ENCODE data around the gene MAP1LC3B2.
"Not testable (repeated sequence)": the region's sequence is repeated elsewhere in the genome, so short reads cannot be mapped to it uniquely, and the experiment has no call there.

MAP1LC3B2 gene

DNA sequence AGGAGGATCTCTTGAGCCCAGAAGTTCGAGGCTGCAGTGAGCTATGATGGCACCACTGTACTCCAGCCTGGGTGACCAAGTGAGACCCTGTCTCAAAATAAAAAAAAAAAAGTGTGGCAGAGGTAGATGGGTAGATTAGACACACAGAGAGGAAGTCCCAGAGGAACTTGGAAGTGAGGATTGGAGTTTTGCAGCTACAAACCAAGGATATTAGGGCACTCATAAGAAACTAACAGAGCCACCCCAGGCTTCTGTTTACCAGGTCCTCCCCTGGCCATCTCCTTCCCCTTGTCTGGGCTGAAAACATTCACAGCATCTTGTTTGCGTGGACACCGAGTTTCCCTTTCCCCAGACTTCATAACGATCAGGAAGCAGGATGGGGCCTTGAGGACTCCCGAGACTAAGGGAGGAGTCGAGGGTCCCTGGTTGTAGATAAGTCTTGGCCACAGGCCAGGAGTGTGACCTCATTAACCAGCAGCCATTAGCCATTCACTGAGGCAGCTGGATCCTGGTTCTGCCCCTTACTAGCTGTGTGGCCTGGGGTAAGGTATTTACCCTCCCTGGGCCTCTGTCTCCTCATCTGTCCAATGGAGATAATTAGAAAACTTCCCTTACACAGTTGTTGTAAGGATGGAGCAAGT lies 2.1 kb downstream of the MAP1LC3B2 start:
- no peak for DNase-seq

DNA sequence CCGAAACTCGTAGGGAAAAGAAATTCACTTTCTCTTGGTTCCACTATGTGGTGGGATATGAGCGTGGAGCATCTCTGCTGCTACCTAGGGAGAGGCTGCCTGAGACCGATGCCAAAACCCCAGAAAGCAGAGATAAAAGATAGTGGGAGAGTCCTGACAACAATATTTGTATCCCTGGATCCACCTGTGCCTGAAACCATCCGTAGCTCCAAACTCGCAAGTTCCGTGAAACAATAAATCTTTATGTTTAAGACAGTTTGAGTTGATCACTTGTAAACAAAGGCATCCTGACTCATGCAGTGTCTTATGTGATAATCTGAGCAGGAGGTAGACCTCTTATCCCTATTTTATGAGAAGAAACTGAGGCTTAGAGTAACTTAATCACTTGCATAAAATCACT lies 2.9 kb downstream of the MAP1LC3B2 start:
- DNase-seq, result no peak

DNA sequence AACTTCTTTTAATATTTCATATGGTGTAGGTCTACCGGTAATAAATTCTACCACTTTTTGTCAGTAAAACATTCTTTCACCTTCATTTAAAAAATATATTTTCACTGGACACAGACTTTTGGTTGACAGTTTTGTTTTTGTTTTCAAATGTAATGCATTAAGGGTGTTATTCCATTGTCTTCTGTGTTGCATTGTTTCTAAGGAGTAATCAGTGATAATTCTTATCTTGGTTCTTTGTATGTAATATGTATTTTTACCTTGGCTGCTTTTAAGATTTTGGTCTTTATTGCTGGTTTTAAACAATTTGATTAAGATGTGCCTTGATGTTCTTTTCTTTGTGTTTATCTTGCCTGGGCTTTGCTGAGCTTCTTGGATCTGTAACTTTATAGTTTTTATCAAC lies 4.1 kb downstream of the MAP1LC3B2 start:
- no peak for DNase-seq

DNA sequence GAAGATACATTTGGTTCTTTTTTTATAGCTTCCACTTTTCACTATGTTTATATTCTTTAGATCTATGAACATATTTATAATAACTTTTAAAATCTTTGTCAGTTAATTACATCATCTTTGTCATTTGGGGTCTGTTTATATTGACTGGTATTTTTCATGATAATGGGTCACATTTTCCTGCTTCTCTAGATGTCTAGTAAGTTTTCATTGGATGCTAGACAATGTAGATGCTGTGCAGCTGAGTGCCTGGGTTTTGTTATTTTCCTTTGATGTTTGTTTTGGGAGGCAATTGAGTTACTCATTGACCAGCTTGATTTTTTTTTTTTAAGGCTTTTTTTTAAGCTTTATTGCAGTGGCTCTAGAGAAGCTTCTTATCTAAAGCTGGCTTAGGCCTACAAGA lies 4.9 kb downstream of the MAP1LC3B2 start:
- no peak for DNase-seq

DNA sequence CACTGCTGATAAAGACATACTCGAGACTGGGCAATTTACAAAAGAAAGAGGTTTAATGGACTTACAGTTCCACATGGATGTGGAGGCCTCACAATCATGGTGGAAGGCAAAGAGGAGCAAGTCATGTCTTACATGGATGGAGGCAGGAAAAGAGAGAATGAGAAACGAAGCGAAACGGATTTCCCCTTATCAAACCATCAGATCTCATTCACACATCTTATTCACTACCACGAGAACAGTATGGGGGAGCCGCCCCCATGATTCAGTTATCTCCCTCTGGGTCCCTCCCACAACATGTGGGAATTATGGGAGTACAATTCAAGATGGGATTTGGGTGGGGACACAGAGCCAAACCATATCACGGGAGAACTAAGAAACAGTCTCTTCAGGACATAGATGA lies 6.0 kb downstream of the MAP1LC3B2 start:
- not testable (repeated sequence) for DNase-seq

DNA sequence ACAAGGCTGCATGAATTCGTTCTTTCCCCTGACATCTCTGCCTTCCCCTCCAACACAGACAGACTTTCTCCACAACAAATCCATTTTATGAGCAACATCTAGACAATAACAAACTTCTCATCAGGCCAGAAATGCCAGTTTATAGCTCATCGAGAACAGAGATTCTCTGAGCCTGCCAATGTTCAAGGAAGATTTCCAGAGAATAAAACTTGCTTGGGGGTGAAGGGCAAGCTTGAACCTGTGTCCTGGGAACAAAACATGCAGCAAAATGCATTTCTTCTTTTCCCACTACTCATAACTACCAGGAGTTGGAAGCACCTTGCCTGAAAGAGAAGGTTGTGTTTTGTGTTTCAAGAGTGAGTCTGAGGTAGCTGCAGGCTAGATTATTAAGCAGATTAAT lies 6.8 kb downstream of the MAP1LC3B2 start:
- no peak for DNase-seq

DNA sequence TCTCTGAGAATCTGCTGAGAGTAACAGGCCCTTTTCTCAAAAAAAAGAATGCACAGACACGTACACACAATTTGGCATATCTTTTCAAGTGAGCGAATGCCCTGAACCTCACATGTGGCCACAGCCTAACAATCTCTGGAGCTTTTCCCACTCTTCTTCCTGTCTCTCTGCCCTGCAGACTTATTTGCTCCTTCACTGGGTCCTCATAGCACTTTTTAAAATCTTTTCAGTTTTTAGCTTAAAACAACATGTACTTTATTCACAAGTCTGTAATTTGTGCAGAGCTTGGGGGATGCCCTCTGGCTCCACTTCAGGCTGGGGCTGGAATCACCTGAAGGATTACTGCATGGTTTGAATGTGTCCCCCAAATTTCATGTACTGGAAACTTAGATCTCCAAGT lies 9.0 kb downstream of the MAP1LC3B2 start:
- no peak for DNase-seq

DNA sequence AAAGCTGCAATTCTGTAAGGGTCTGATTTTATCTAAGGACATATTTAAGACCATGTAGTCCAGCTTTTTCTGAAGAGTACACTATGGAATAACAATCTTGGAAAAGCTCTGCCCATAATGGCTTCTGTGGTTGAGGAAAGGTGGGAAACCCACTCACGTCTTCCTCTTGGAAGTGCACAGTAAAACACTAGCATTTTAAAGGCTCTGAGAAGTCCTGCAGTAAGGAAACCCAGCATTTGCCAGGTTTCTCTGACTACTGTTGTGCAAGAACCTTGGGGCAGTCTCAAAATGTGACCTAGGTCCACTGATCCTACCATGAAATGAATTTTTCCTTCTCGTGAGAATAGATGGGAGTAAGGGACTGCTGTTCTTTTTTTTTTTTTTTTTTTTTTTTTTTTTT lies 11.9 kb downstream of the MAP1LC3B2 start:
- DNase-seq, result no peak

DNA sequence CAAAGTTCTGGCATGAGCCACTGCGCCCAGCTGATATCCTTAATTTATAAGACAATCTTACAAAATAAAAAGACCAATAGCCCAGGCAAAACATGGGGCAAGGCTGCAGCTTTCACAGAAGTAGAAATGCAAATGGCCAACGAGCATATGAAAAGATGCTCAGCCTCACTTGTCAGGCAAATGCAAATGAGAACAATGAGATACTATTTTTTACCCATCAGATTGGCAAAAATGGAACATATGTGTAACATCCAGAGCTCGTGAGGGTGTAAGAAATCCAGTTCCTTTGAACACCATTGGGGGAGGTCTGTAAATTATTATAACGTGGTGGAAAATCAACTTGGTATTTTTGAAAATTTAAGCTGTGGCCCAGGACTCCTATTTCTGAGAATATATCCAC lies 14.6 kb downstream of the MAP1LC3B2 start:
- DNase-seq, result no peak

DNA sequence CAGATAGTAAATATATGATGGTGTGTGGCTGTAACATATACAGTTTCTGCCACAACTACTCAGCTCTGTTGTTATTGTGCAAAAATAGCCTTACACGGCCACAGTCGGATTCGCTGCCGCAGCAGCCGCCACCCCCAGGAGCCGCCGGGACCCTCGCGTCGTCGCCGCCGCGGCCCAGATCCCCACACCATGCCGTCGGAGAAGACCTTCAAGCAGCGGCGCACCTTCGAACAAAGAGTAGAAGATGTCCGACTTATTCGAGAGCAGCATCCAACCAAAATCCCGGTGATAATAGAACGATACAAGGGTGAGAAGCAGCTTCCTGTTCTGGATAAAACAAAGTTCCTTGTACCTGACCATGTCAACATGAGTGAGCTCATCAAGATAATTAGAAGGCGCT lies 16.6 kb downstream of the MAP1LC3B2 start:
- DNase-seq, result not testable (repeated sequence)

DNA sequence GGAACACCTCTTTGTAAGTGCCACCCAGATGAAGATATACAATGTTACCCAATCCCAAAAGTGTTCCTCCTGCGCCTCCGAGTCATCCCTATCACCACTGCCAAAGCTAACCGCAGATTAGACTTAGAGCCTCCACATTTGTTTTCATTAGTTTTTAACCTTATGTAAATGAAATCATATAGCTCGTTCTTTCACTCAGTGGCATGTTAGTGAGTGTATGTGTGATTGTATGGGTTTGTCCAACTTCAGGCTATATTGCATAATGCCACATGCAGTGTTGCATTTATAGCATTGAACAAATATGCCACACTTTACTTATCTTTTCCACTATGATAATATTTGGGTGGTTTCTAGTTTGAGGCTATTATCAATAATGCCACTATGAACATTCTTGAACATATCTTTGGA lies 18.0 kb downstream of the MAP1LC3B2 start:
- DNase-seq, result no peak

DNA sequence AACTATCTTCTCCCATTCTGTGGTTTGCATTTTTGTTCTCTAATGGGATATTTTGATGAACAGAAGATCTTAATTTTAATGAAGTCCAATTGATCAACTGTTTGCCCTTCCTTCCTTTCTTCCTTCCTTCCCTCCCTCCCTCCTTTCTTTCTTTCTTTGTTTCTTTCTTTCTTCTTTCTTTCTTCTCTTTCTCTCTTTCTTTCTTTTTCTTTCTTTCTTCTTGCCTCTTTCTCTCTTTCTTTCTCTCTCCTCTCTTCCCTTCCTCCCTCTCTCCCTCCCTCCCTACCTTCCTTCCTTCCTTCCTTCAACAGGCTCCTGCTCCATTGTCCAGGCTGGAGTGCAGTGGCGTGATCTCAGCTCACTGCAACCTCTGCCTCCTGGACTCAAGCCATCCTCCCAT lies 18.9 kb downstream of the MAP1LC3B2 start:
- no peak for DNase-seq

DNA sequence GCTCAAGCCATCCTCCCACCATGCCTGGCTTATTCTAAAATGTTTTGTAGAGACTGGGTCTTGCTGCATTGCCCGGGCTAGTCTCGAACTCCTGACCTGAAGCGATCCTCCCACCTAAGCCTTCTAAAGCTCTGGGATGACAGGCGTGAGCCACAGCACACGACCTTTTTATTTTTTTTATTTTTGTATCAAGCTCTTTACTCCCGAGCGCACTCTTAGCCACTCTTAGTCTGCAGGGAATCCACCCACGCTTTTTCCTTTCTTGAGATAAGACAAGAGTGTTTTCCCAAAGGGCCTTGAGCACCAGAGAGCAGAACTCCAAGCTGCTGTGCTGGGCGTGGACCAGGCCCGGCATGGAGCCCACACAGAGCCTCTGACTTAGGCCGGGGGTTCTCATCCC lies 23.4 kb downstream of the MAP1LC3B2 start:
- DNase-seq, result no peak

DNA sequence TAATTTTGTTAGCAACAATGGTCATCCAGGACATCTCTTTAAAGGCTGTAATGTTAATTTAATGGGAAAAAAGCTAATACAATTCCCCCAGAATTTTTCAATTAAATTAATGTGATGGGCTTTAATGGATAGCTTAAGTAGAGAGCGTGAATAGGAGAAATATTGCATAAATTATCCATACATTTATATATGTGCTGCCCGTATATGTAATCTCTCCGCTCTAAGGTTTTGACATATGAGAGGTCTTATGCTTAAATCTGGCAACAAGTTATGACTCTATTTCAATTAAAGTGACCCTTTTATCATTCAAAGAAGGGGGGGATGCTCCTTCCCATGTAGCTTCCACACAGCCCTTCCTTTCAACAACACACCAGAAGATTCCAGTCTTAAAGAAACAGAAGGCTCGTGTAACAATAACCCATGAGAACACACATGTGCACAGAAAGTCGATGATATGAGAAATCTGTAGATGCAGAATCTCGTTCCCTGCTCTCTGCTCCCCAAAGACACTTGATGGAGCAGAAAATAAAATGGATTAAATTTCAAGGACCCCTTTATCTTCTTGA lies 24.0 kb downstream of the MAP1LC3B2 start:
- no peak for DNase-seq

DNA sequence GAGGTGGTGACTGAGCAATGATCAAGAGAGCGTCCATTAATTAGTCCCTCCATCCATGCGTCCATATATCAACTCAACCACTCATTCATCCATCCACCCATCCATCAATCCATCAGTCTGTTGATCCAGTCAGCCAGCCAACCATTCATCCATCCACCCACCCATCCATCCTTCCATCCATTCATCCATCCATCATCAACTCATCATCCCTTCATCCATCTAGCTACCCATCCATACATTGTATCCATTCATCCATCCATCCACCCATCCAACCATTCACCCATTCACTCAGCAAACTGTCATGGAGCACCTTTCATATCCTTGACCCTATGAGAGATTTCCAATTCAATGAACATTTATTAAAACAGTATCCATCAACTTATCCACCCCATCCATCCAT lies 28.1 kb downstream of the MAP1LC3B2 start:
- DNase-seq, result no peak

DNA sequence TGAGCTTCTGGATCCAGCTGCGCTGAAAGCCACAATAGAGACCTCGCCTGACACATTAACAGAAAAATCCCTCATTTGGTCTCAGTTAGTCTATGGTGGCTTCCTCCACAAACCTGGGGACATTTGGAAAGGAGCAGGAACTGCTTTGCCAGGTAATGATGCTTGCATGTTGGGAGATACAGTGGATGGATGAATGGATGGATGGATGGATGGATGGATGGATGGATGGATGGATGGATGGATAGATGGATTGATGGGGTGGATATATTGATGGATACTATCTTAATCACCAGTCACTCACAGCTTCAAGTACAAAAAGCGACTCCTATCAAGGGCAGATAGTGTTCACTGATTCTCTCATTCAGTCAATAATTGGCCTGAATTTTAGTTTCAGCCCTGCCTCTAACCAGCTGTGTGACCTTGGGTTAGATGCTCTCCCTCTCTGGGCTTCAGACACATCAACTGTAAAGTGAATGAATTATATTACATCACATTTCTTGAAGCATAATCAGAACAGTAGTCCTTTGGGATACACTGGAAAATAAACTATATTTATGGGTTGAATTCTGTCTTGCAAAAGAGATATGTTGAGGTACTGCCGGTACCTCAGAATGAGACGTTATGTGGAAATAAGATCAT lies 29.3 kb downstream of the MAP1LC3B2 start:
- no peak for DNase-seq

DNA sequence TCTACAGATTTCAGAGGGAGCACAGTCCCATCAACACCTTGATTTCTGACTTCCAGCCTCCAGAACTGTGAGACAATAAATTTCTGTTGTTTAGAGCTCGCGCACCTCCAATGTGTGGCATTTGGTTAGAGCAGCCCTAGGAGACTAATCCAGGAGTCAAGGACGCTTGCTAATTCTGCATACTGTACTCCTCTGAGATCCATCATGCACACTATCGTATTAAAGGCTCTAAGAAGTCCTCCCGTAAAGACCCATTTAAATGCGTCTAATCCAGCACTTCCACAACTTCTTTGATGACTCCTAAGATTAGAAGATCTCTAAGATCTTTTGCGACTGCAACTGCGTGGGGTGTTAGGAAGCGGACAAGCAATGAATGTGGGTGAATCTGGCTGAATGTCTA lies 30.4 kb downstream of the MAP1LC3B2 start:
- no peak for DNase-seq

DNA sequence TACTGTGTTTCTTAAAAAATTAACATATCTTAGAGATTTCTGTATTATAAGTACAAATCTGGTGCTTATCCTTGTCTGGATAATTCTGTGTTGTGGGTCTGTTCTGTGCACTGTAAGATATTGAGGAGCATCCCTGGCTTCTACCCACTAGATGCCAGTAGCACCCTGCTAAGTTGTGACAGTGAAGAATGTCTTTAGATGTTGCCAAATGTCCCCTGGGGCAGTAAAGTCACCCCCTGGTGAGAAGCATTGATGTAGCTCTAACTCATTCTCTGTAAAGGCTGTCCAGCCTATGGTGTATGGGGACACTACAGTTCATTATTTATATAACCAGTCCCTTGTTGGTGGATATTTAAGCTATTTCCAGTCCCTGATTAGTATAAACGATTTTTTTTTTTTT lies 31.4 kb downstream of the MAP1LC3B2 start:
- DNase-seq, result no peak

DNA sequence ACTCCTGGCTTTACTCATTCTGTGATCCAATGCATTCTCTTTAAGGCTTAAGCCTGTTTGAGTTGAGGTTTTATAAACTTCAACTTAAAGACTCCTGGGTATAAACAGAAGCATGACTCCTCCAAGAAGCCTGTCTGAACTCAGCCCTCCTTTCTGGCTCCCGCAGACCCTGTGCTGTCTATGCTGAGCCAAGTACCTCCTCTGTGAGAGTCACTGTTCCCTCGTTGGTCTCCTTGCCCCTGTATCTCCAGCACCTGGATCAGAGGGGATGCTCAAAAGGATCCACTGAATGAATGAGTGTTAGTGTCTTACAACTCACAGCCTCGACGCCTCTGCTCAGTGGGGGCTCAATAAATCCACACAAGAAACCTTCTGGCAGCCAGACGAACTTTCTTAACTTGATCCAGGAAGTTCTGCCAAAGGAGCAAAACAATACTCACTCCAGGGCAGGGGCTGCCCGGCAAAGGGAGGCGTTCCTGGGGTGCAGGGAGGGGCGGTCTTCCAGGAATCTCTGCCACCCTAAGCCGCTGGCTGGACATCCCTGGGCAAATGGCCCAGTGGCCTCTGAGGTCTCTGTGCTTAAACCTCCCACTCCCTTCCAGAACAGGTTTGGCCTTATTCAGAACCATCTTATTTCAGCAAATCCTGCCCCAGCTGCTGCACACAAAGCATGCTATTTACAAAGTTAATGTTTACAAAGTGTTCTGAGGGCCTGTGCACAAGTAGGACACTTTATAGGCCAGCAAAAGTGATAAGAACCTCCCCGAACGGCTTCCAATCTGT lies 32.9 kb downstream of the MAP1LC3B2 start:
- peak; percentile 72 for DNase-seq

DNA sequence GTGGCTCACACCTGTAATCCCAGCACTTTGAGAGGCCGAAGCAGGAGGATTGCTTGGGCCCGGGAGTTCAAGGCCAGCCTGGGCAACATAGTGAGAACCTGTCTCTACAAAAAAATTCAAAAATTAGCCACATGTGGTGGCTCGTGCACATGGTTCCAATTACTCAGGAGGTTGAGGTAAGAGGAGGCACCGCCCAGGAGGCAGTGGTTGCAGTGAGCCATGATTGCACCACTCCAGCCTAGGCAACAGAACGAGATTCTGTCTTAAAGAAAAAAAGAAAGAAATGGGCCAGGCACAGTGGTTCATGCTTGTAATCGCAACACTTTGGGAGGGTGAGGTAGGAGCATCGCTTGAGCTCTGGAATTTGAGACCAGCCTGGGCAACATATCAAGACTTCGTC lies 33.5 kb downstream of the MAP1LC3B2 start:
- DNase-seq, result no peak

DNA sequence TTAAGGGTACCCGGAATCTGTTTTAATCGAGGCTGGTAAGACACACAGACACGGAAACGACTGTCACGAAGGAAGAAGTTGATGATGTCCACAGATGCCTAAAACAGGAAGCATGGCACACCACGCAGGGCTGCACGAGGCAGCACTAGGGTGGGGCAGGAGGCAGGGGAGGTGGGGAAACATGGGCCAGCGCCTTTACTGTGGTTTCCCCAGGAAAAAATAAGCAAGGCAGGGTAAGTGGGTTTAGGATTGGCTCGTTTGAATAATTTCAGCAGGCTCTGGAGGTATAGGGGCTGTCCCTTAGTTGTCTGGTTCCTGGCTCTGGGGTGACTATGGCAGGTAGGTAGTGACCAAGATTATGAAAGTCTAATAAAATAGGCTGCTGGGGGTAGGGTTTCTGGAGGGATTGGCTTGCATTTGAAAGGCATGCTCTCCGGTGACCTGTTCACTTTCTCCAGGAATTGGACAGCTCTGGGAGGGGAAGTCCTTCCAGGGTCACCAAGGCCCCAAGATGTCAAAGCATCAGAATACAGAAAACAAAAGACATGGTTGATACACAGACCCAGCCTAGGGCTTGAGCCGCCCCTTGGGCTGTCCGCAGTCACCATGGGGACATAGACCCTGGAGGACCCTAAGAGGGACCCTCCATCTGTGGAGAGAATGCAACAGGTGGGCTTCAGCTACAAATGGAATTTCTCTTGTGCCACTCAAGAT lies 35.3 kb downstream of the MAP1LC3B2 start:
- peak; percentile 8 for DNase-seq

DNA sequence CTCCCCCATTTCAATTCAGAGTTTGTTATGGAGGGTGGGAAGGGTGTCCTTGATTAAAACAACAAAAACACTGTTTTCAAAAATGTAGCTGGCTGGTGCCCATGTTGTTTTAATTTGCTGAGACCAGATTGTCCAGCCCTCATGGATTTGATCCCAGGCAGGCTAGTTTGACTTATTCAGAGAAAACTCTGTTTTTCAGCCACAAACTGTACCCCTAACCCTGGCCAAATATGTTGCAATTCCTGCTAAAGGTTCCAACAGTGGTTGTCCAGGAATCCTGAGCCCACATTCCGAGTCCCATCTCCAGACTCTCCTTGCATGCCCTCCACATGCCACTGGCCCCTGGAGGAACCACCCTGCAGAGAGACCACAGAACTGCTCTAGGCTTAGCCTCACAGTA lies 36.0 kb downstream of the MAP1LC3B2 start:
- peak; percentile 60 for DNase-seq

DNA sequence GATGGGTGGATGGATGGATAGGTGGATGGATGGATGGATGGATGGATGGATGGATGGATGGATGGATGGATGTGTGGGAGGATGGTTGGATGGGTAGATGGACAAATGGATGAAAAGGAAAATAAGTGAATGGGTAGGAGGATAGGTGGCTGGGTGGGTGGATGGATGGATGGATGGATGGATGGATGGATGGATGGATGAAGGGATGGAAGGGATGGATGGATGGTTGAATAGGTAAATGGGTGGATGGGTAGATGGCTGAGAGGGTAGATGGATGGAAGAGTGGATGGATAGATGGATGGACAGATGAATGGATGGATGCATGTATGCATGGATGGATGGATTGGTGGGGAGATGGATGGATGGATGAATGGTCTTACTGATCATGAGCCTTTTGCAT lies 36.5 kb downstream of the MAP1LC3B2 start:
- no peak for DNase-seq
